CD4-positive, alpha-beta T cell treated with Interferon alpha-2 for 1 hour (primary cell): ENCODE results near the gene PRKCA.
"Not testable (repeated sequence)": the region's sequence is repeated elsewhere in the genome, so short reads cannot be mapped to it uniquely, and the experiment has no call there.

ENCODE experiments used
- DNase-seq, 2 donors: peaks; one replicate each; pipeline ENCODE4 v3.0.0-alpha.2; 2020 to 2022

The PRKCA gene

GRCh38 chr17:66585472-66585871 lies 283.1 kb downstream of the PRKCA start:
- DNase-seq, result no peak

- no peak for DNase-seq
Observed at GRCh38 chr17:66589892-66590291, 287.5 kb downstream of the PRKCA start.

DNA sequence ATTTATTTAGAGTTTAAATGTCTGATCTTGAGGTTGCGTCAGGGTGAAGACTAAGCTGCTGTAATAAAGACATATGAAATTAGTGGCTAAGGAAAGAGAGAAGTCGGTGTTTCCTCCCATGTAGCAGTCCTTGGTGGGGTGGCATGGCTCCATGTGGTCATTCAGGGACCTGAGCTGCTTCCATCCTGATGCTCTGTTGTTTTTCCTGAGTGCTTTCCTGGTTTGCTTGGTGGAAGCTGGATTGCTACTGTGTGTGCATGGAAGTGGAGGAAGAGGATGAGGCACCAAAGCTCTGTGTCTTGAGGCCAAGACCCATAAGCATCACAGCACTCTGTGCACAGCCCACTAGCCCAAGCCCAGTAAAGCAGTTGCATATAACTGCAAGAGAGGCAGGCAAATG lies 290.7 kb downstream of the PRKCA start:
- no peak for DNase-seq

DNA sequence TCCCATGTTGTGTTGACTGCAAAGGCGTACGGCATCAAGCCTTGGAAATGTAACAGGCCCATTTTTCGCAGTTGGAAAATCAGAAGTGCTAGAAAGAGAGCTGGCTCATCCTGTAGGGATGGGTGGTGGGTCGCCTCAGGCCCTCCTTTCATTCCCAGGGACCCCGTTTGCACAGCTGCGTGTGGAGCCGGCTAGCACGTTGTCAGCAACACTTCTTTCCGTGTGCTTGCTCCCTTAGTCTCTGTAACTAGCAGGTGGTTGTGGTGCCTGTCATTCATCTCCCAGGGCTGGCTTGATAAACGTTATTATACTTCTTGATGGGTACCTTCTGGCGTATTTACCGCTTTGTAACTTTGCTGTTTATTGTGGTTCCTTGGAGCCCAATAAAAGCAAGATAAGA lies 293.5 kb downstream of the PRKCA start:
- no peak for DNase-seq

DNA sequence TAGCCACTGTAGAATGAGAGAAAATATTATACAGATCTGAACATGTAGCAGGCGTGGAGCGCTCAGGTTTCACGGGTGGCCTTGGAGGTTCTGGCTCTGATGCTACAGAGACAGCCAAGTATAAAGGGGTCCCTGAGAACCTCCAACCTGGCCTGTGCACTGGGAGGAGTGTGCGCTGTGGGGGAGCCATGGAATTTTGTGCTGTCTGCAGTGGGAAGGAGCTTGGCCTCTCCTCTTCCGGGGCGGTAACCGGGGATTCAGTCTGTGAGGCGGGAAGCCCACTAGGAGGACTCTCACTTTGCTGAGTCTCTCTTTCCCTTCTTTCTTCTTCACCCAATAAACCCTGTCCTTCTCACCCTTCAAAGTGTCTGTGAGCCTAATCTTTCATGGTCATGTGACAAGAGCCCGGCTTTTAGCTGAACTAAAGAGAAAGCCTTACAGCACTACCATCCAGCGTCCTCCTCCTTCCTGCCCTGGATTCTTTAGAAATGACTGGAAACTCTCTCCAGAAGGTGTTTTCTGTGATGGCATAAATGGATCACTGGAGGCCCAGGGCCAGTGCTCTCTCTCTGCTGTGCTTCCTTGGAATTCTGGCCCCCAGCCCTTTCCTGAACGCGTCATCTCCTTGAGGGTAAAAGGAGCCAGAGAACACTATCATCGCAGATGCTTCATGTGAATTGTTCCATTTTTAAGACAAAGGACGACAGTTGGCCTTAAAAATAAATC lies 300.4 kb downstream of the PRKCA start:
- DNase-seq, result no peak

DNA sequence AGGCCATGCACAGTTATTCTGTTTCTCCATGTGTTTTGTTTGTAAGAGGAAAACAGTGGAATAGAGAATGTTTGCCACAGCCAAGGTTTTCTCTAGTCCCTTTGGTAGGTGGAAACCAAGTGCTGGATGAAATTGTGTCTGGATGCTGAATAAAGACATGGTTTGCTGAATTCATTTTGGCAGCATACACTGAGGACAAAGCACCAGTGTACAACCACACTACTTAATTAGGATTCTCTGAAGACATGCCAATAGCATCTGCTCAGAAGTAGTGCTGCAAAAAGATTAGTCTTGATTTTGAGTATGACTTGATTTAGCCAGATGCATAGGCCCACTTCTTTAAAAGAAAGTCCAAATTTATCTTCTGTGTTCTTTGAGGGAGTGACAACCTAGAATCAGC lies 302.0 kb downstream of the PRKCA start:
- no peak for DNase-seq

- DNase-seq, result no peak
Observed at GRCh38 chr17:66605541-66605940, 303.1 kb downstream of the PRKCA start.

GRCh38 chr17:66610361-66611133 lies 308.1 kb downstream of the PRKCA start:
- DNase-seq, result no peak

- no peak for DNase-seq
Observed at GRCh38 chr17:66611397-66611796, 309.0 kb downstream of the PRKCA start.

DNA sequence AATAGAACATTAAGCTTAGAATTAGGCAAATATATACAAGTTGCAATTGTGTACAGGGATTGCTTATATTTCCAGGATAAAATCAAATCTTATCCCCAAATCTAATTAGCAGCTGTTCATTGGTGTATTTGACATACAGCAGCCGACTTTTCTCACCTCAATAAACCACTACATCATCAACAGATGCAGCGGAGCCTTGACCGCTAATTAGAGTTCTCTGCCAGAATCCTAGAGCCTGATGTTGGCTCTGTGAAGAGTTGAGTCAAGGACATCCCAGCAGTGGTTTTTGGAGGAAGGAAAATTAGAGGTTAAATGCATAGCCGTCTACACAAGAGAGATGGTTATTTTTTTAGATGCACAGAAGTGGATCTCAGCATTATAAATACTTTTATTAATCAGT lies 310.6 kb downstream of the PRKCA start:
- no peak for DNase-seq

DNA sequence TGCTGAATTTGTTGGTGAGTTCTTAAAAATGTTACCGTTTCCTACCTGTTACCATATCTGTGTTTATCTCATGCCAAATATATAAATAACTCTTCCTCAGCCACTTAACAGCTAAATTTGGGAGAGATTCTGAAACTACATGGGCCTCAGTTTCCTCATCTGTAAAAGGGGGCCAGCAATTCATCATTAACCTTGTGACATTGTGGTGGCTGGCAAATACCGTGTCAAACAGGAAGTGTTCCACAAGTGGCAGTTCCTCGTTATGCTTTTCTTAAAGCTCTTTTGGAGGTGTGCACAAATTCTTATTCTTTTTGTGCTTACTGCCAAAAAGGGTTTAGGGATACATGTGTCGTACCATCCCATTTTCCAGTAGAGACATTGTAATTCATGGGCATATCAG lies 312.1 kb downstream of the PRKCA start:
- DNase-seq, result no peak

DNA sequence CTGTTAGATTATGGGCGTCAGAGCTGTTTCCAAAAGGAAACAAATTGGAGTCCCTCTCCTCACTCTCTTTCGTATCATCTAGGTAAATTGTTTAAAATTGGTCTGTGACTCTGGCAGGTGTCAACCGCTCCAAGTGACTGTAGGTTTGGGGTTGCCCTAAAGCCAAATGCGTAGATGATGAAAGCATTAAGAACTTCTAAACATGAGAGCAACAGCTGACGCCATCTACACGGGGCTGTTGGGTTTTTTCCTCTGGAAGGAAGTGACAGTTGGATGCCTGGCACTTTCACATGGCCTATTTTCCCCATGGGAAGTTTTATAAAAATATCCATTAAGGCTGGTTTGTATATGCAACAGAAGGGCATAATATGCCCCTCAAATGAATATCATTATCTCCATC lies 316.8 kb downstream of the PRKCA start:
- DNase-seq, result no peak

DNA sequence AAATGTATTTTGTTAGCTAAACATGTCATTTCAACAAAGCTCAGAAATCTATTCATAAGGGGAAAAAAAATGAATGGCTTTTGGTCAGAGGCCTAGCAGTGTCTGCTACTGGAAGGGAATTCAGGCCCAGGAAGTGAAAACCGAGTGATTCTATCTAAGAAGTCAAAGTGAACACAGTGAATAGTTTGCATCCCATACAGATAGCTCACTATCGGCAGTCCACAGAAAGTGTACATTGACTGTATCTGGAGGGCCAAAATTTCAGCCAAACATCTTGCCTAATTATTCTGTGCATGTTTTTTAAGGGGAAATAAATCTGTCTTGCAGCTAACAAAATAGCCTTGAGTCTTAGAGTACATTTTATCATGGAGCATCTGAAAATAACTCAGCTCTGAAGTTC lies 318.1 kb downstream of the PRKCA start:
- DNase-seq, result no peak

DNA sequence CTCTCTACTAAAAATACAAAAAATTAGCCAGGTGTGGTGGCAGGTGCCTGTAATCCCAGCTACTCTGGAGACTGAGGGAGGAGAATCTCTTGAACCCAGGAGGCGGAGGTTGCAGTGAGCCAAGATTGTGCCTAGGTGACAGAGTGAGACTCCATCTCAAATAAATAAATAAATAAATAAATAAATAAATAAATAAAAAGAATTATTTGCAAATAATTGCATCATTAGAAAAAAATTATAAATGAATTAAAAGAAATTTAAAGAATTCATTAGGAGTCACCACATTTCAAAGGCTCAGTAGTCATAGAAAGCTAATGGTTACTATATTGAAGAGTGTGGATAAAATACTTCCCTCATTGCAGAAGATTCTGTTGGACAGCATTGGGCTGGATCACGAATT lies 322.2 kb downstream of the PRKCA start:
- not testable (repeated sequence) for DNase-seq

DNA sequence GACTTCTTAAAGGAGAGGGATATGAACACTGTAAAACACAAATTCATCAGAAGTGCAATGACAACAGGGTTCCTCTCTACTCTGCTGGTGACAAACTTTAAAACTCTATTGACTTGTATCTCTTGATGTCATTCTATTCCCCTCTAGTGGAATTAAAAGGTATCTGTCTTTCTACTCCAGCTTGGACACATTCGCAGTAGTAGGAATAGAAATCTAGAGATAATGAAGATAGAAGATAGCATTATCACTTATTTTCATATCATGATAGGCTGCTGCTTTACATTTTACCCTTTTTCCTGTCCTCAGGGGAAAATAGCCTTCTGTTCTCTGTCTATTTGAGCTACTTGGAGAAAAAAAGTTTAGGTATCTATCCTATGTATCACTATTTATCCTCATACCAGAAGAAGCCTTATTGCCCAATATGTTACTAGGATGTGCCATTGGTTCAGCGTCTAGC lies 322.9 kb downstream of the PRKCA start:
- DNase-seq, result peak in 1 of 2 donors; percentile 10

GRCh38 chr17:66627985-66628384 lies 325.6 kb downstream of the PRKCA start:
- no peak for DNase-seq

GRCh38 chr17:66629762-66630161 lies 327.3 kb downstream of the PRKCA start:
- no peak for DNase-seq

DNA sequence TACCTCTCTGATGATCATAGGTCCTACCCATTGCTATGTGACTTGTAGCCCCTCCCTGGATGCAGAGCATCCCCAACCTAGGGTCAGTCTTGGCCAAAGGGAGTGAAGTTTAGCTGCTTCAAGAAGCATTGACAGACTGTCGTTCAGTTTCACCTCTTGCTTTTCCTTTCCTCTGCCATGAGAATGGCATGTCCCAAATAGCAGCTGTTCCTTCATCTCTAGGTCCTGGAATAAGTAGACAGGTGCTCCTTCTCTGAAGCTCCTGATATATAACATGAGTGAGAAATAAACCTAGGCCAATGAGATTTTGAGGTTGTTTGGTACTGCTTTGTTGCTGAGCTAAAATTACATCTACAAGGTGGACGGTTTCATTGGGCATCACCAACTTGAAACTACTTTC lies 328.0 kb downstream of the PRKCA start:
- DNase-seq, result no peak

DNA sequence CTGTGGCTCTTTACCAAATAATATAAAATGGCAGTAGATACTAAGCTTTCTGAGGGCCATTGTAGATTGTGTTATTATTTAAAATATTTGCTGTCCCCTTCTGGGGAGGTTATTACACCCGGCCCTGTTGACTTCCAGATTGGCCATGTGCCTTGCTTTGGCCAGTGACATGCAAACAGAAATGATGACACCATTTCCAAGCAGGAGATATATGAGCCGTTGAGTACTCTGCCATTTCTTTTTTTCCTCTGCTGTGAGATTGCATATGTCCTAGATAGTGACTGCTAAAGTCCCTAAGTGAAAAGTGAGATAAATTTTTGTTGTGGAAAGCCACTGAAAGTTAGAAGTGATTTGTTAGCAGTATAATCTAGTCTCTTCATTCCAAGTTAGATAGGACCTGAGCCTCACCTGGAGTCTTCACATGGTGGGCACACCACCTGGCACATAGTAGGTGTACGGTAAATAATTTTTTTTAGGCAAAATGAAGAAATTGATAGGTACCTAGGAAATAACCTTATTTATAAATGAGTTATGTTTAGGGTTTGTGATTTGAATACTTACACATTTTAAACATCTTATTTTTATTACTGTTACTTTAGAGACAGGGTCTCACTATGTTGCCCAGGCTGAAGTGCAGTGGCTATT lies 328.5 kb downstream of the PRKCA start:
- no peak for DNase-seq

DNA sequence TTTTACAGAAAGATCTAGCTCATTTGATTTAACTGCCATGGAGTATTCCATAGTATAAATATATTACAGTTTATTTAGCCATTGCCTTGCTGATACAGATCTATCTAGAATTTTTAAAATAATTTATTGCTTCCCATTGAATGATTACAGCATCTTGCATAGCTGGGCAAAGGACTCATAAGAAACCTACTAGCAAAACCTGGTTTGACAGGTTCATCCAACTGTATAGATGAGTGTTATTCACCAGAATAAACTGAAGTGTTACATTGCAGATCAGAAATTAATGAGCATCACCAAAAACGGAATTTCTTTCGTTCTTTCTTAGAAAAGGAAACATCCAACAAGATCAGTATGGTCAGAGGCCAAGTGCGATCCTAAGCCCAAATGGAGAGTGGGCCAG lies 330.3 kb downstream of the PRKCA start:
- DNase-seq, result no peak

- DNase-seq, result peak in 1 of 2 donors; percentile 10
Observed at GRCh38 chr17:66633317-66633965, 331.0 kb downstream of the PRKCA start.

GRCh38 chr17:66634193-66634592 lies 331.8 kb downstream of the PRKCA start:
- no peak for DNase-seq

- DNase-seq, result no peak
Observed at GRCh38 chr17:66635386-66636045, 333.1 kb downstream of the PRKCA start.
